T follicular helper cell (primary cell): ENCODE results near the gene PTPRK.

Source experiments
- DNase-seq: peaks from one replicate; pipeline ENCODE4 v3.0.0-alpha.2; 2020; ENCODE audit warnings: low read depth

The PTPRK gene

GRCh38 chr6:128135325-128135724 lies 385.1 kb downstream of the PTPRK start:
- DNase-seq, result no peak

GRCh38 chr6:128131566-128131965 lies 388.8 kb downstream of the PTPRK start:
- DNase-seq, result no peak

GRCh38 chr6:128131036-128131435 lies 389.4 kb downstream of the PTPRK start:
- DNase-seq, result no peak

GRCh38 chr6:128129679-128130078 lies 390.7 kb downstream of the PTPRK start:
- no peak for DNase-seq

- DNase-seq, result no peak
Observed at GRCh38 chr6:128127650-128128049, 392.7 kb downstream of the PTPRK start.

- no peak for DNase-seq
Observed at GRCh38 chr6:128124713-128125112, 395.7 kb downstream of the PTPRK start.

- no peak for DNase-seq
Observed at GRCh38 chr6:128121610-128122009, 398.8 kb downstream of the PTPRK start.

- no peak for DNase-seq
Observed at GRCh38 chr6:128121190-128121589, 399.2 kb downstream of the PTPRK start.

GRCh38 chr6:128118401-128118800 lies 402.0 kb downstream of the PTPRK start:
- DNase-seq, result no peak

- DNase-seq, result no peak
Observed at GRCh38 chr6:128117916-128118315, 402.5 kb downstream of the PTPRK start.

- no peak for DNase-seq
Observed at GRCh38 chr6:128114164-128114563, 406.2 kb downstream of the PTPRK start.

- no peak for DNase-seq
Observed at GRCh38 chr6:128112494-128112893, 407.9 kb downstream of the PTPRK start.

- no peak for DNase-seq
Observed at GRCh38 chr6:128111096-128111495, 409.3 kb downstream of the PTPRK start.

GRCh38 chr6:128107682-128108081 lies 412.7 kb downstream of the PTPRK start:
- no peak for DNase-seq

GRCh38 chr6:128099571-128100197 lies 420.7 kb downstream of the PTPRK start:
- no peak for DNase-seq

GRCh38 chr6:128098000-128098581 lies 422.3 kb downstream of the PTPRK start:
- no peak for DNase-seq

- DNase-seq, result no peak
Observed at GRCh38 chr6:128097009-128097408, 423.4 kb downstream of the PTPRK start.

- no peak for DNase-seq
Observed at GRCh38 chr6:128095362-128095761, 425.0 kb downstream of the PTPRK start.

GRCh38 chr6:128079021-128079420 lies 441.4 kb downstream of the PTPRK start:
- DNase-seq, result no peak

- no peak for DNase-seq
Observed at GRCh38 chr6:128078276-128078675, 442.1 kb downstream of the PTPRK start.

GRCh38 chr6:128076843-128077242 lies 443.6 kb downstream of the PTPRK start:
- DNase-seq, result no peak

- no peak for DNase-seq
Observed at GRCh38 chr6:128074567-128074966, 445.8 kb downstream of the PTPRK start.

GRCh38 chr6:128073389-128073788 lies 447.0 kb downstream of the PTPRK start:
- DNase-seq, result no peak

GRCh38 chr6:128071212-128071611 lies 449.2 kb downstream of the PTPRK start:
- no peak for DNase-seq
